IMR-90 (cell line): ENCODE data around the gene ITFG1. TPM values are rescaled to one million over a fixed set of nuclear protein-coding genes. Genes with fewer than 3 reads are reported as not detected.

Experiments
- ATAC-seq: fragments of 200-7000 bp; cut with Tn5 transposase; 2 replicates; pipeline ENCODE4 v1.9.1; 2020; ENCODE audit warnings: low read depth, mild to moderate bottlenecking, moderate library complexity
- BruUV-seq: library from RNA; stranded (reverse); fragments of 400-500 nt; replicated peaks from 2 replicates; lab custom pipeline; 2021; lab: Mats Ljungman, UMichigan
- CTCF ChIA-PET: fragments of 300-600 bp; formaldehyde crosslinking; extraction: SDS; loops from one replicate; lab custom pipeline; 2021; ENCODE audit warnings: antibody characterized with exemption; lab: Yijun Ruan, JAX
- POLR2A ChIA-PET: fragments of 300-600 bp; sonication (Branson Sonifier 250); formaldehyde crosslinking; loops from one replicate; lab custom pipeline; 2022; ENCODE audit warnings: antibody characterized with exemption; ENCODE audit not compliant: unreplicated experiment; lab: Charles Lee
- DNase-seq: peaks from one replicate; pipeline ENCODE4 v3.0.0; 2013
- H2AFZ ChIP-seq: replicated peaks from 2 replicates; pipeline ENCODE3; 2013; ENCODE audit warnings: low read length, mild to moderate bottlenecking; ENCODE audit not compliant: poor library complexity
- H2AK5ac ChIP-seq: 2 replicates; pipeline ENCODE4 v1.6.1; 2013; ENCODE audit warnings: low read depth, low read length, inconsistent platforms
- H2AK9ac ChIP-seq: replicated peaks from 2 replicates; pipeline ENCODE3; 2013; ENCODE audit warnings: mild to moderate bottlenecking, low read depth, low read length, moderate library complexity; ENCODE audit not compliant: poor library complexity
- H2BK120ac ChIP-seq: 2 replicates; pipeline ENCODE4 v1.6.1; 2013; ENCODE audit warnings: low read depth, low read length, inconsistent platforms
- H2BK15ac ChIP-seq: 3 replicates; pipeline ENCODE4 v1.6.1; 2013; ENCODE audit warnings: low read depth, low read length, inconsistent platforms
- H2BK20ac ChIP-seq: 2 replicates; pipeline ENCODE4 v1.6.1; 2013; ENCODE audit warnings: low read depth, mild to moderate bottlenecking, inconsistent platforms, low read length, moderate library complexity
- H2BK5ac ChIP-seq: 2 replicates; pipeline ENCODE4 v1.6.1; 2013; ENCODE audit warnings: mild to moderate bottlenecking, low read depth, low read length, inconsistent platforms; ENCODE audit not compliant: poor library complexity, severe bottlenecking
- H3K14ac ChIP-seq: replicated peaks from 2 replicates; pipeline ENCODE4 v1.6.1; 2013; ENCODE audit warnings: low read depth, low read length, inconsistent platforms
- H3K18ac ChIP-seq: 2 replicates; pipeline ENCODE4 v1.6.1; 2013; ENCODE audit warnings: low read depth, low read length, control low read depth
- H3K23ac ChIP-seq: 2 replicates; pipeline ENCODE4 v1.6.1; 2013; ENCODE audit warnings: low read depth, low read length, inconsistent platforms
- H3K27ac ChIP-seq: 2 replicates; pipeline ENCODE4 v1.5.1; 2013; ENCODE audit warnings: mild to moderate bottlenecking, control low read depth, low read length; ENCODE audit not compliant: insufficient read depth
- H3K27me3 ChIP-seq: 2 replicates; pipeline ENCODE4 v1.6.1; 2013; ENCODE audit warnings: low read length; ENCODE audit not compliant: control insufficient read depth, insufficient read depth
- H3K36me3 ChIP-seq: 2 replicates; pipeline ENCODE4 v1.6.1; 2013; ENCODE audit warnings: low read length, mixed read lengths; ENCODE audit not compliant: control insufficient read depth, insufficient read depth
- H3K4ac ChIP-seq: 2 replicates; pipeline ENCODE4 v1.6.1; 2013; ENCODE audit warnings: low read depth, low read length, inconsistent platforms
- H3K4me1 ChIP-seq: 2 replicates; pipeline ENCODE4 v1.6.1; 2013; ENCODE audit warnings: low read length, mixed read lengths; ENCODE audit not compliant: control insufficient read depth, insufficient read depth
- H3K4me2 ChIP-seq: 2 replicates; pipeline ENCODE4 v1.6.1; 2013; ENCODE audit warnings: low read depth, mild to moderate bottlenecking, control low read depth, low read length, moderate library complexity
- H3K4me3 ChIP-seq: 2 replicates; pipeline ENCODE4 v1.5.1; 2013; ENCODE audit warnings: low read depth, mild to moderate bottlenecking, control low read depth, low read length, moderate library complexity; ENCODE audit not compliant: insufficient read depth
- H3K56ac ChIP-seq: 2 replicates; pipeline ENCODE4 v1.6.1; 2013; ENCODE audit warnings: low read length, inconsistent platforms; ENCODE audit not compliant: insufficient read depth; ENCODE audit errors: extremely low read depth
- H3K79me1 ChIP-seq, 2 experiments: 2 replicates each; pipeline ENCODE4 v1.6.1; 2013; ENCODE audit warnings: low read length in 2 of 2, inconsistent platforms in 1 of 2, low read depth in 1 of 2
- H3K9ac ChIP-seq: 2 replicates; pipeline ENCODE4 v1.6.1; 2013; ENCODE audit warnings: low read depth, low read length, control low read depth
- H3K9me1 ChIP-seq: 2 replicates; pipeline ENCODE4 v1.6.1; 2013; ENCODE audit warnings: low read length, inconsistent platforms; ENCODE audit not compliant: insufficient read depth
- H3K9me3 ChIP-seq: 2 replicates; pipeline ENCODE4 v1.6.1; 2013; ENCODE audit warnings: low read length; ENCODE audit not compliant: control insufficient read depth, insufficient read depth
- H4K20me1 ChIP-seq: 2 replicates; pipeline ENCODE4 v1.6.1; 2013; ENCODE audit warnings: low read length, inconsistent platforms; ENCODE audit not compliant: insufficient read depth
- H4K5ac ChIP-seq: 2 replicates; pipeline ENCODE4 v1.6.1; 2013; ENCODE audit warnings: mild to moderate bottlenecking, low read depth, low read length, control low read depth
- H4K8ac ChIP-seq, 2 experiments: 2 replicates each; pipeline ENCODE4 v1.6.1; 2013; ENCODE audit warnings: low read depth in 2 of 2, low read length in 2 of 2, control low read depth in 1 of 2, inconsistent platforms in 1 of 2
- H4K91ac ChIP-seq: 2 replicates; pipeline ENCODE4 v1.6.1; 2013; ENCODE audit warnings: low read depth, low read length, inconsistent platforms; ENCODE audit not compliant: insufficient read depth
- CEBPB ChIP-seq: IDR thresholded peaks from 2 replicates; pipeline ENCODE4 v1.6.1; 2012; ENCODE audit warnings: low read depth, low read length, improper control_type of control experiment
- FOS ChIP-seq: fragments of 150-350 bp; IDR thresholded peaks from 2 replicates; pipeline ENCODE4 v1.6.1; 2016; ENCODE audit warnings: low read depth, low read length
- MAFK ChIP-seq: IDR thresholded peaks from 2 replicates; pipeline ENCODE4 v1.6.1; 2012; ENCODE audit warnings: low read depth, low read length, improper control_type of control experiment
- MXI1 ChIP-seq: IDR thresholded peaks from 2 replicates; pipeline ENCODE4 v1.6.1; 2012; ENCODE audit warnings: low read depth, mild to moderate bottlenecking, low read length, moderate library complexity, borderline replicate concordance
- POLR2A ChIP-seq: IDR thresholded peaks from 2 replicates; pipeline ENCODE4 v1.6.1; 2012; ENCODE audit warnings: mild to moderate bottlenecking, low read depth, low read length
- RCOR1 ChIP-seq: IDR thresholded peaks from 2 replicates; pipeline ENCODE4 v1.6.1; 2012; ENCODE audit warnings: mild to moderate bottlenecking, low read length, improper control_type of control experiment; ENCODE audit not compliant: insufficient replicate concordance
- RFX5 ChIP-seq: IDR thresholded peaks from 2 replicates; pipeline ENCODE4 v1.8.0; 2012; ENCODE audit warnings: low read depth, mild to moderate bottlenecking, low read length, moderate library complexity
- WGBS, 2 experiments: methylation state at CpG; one replicate each; pipeline versions ENCODE4 v1.1.5 to v1.1.7; 2013; ENCODE audit warnings: missing lambda C conversion rate in 2 of 2; ENCODE audit not compliant: insufficient read length in 1 of 2; ENCODE audit errors: extremely low coverage in 2 of 2; 5-methylcytosine and 5-hydroxymethylcytosine counted together
- dilution Hi-C: fragments of 300-500 bp; cut with HindIII; formaldehyde crosslinking; loops from one replicate; pipeline ENCODE4 v1.14.3; 2018; ENCODE audit warnings: low sequenced_read_pairs; ENCODE audit not compliant: unreplicated experiment
- in situ Hi-C: fragments of 300-500 bp; cut with MboI; formaldehyde crosslinking; loops from 3 replicates; pipeline ENCODE4 v1.14.3; 2019; ENCODE audit warnings: low sequenced_read_pairs, inconsistent platforms, mixed read lengths
- intact Hi-C: fragments of 100-400 bp; cut with micrococcal nuclease; formaldehyde crosslinking; loops from 2 replicates; pipeline ENCODE4 v1.10.0; 2022
- polyA plus RNA-seq, 3 experiments: library from polyadenylated mRNA; depleted of rRNA; stranded (reverse); fragments of >200 nt; gene quantifications; 2 replicates each; pipeline ENCODE4 v1.2.3, GENCODE V29; 2012; ENCODE audit warnings: low replicate concordance in 1 of 3
- total RNA-seq: library from RNA; depleted of rRNA; stranded (reverse); fragments of >200 nt; gene quantifications from 2 replicates; pipeline ENCODE4 v1.2.3, GENCODE V29; 2012
- TF ChIP-seq, protein P1 (sequence below): conservative IDR thresholded peaks from 2 replicates; pipeline ENCODE4 v1.5.1; 2012; ENCODE audit warnings: mild to moderate bottlenecking, low read depth, low read length, improper control_type of control experiment
- TF ChIP-seq, protein P2 (sequence below): fragments of 150-350 bp; IDR thresholded peaks from 2 replicates; pipeline ENCODE4 v1.6.1; 2017; ENCODE audit warnings: mild to moderate bottlenecking, antibody characterized with exemption, low read length, low read depth

Gene ITFG1
- total and polyA plus RNA-seq, 2 of the 4 experiments (the other 2 are of a cell fraction): 54.3 to 60.4 TPM

DNA sequence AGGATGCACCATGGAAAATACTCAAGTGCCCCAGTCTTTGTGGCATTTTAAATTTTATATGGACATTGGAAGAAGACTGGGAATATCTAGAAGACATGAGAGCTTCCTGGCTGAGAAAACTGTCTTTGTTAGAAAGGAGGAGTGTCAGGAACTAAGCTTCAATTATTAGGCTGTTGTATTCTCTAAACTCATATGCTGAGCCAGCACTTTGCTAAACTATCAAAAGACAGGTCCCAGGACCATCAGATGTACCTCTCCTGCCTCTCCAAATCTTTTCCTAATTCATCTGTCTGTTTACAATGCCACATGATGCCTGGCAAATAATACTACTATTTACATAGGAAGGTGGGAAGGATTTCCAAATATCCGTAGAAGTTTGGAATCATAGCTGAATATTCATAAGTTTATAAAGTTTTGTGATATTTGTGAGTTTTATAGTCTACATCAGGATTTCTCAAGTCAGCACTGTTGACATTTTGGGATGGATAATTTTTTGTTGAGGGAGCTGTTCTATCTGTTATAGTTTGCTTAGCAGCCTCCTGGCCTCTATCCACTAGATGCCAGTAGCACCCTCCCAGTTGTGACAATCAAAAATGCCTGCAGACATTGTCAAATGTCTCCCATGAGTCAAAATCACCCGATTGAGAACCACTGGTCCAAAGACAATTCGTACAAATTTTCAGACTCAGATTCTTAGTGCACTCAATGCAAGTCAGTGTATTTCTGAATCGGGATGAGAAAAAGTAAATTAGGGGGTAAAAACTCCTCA lies 255.9 kb downstream of the ITFG1 start:
- ATAC-seq: no peak
- no peak overlapping the region for H2BK120ac ChIP-seq
- whole genome bisulfite sequencing, 2 experiments: no CpG with 5 or more reads among the region's 4 CpGs
- ChIA-PET POLR2A (no interaction called here), CTCF (interaction anchor here (1.5 to 1.6 kb wide), 2 partner anchors 8 to 32 kb away, joined by 3 to 4 read pairs; no protein-coding TSS in a partner anchor)
- dilution Hi-C loops (no loop called here), in situ Hi-C loops (no loop called here), intact Hi-C loops (no loop called here)
- no peak overlapping the region for H3K27ac ChIP-seq
- no peak overlapping the region for H3K4me3 ChIP-seq
- H2AFZ ChIP-seq: no peak overlapping the region
- TF ChIP-seq MXI1 (no peak), CEBPB (no peak), POLR2A (no peak), MAFK (peak; percentile 70), RFX5 (no peak), RCOR1 (no peak), FOS (no peak)
- TF ChIP-seq, protein P1, sequence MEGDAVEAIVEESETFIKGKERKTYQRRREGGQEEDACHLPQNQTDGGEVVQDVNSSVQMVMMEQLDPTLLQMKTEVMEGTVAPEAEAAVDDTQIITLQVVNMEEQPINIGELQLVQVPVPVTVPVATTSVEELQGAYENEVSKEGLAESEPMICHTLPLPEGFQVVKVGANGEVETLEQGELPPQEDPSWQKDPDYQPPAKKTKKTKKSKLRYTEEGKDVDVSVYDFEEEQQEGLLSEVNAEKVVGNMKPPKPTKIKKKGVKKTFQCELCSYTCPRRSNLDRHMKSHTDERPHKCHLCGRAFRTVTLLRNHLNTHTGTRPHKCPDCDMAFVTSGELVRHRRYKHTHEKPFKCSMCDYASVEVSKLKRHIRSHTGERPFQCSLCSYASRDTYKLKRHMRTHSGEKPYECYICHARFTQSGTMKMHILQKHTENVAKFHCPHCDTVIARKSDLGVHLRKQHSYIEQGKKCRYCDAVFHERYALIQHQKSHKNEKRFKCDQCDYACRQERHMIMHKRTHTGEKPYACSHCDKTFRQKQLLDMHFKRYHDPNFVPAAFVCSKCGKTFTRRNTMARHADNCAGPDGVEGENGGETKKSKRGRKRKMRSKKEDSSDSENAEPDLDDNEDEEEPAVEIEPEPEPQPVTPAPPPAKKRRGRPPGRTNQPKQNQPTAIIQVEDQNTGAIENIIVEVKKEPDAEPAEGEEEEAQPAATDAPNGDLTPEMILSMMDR: no peak
- TF ChIP-seq, protein P2, sequence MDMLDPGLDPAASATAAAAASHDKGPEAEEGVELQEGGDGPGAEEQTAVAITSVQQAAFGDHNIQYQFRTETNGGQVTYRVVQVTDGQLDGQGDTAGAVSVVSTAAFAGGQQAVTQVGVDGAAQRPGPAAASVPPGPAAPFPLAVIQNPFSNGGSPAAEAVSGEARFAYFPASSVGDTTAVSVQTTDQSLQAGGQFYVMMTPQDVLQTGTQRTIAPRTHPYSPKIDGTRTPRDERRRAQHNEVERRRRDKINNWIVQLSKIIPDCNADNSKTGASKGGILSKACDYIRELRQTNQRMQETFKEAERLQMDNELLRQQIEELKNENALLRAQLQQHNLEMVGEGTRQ: no peak
- H2BK20ac ChIP-seq: no peak overlapping the region
- no peak overlapping the region for H4K5ac ChIP-seq
- no peaks in the 10 kb centered on the region for H3K9me3 ChIP-seq
- H3K56ac ChIP-seq: no peak overlapping the region
- no TSS peak for BruUV-seq
- no peak for DNase-seq
- no peak overlapping the region for H3K23ac ChIP-seq
- H2BK5ac ChIP-seq: no peak overlapping the region
- H3K4me2 ChIP-seq: no peak overlapping the region
- no peak overlapping the region for H2AK9ac ChIP-seq
- no peak overlapping the region for H4K91ac ChIP-seq
- H2AK5ac ChIP-seq: no peak overlapping the region
- no peak overlapping the region for H3K14ac ChIP-seq
- H3K18ac ChIP-seq: no peak overlapping the region
- H3K4me1 ChIP-seq: no peaks in the 10 kb centered on the region
- no peak overlapping the region for H3K9ac ChIP-seq
- no peaks in the 10 kb centered on the region for H3K9me1 ChIP-seq
- no peaks in the 10 kb centered on the region for H3K36me3 ChIP-seq
- H4K8ac ChIP-seq: no peak overlapping the region
- H4K20me1 ChIP-seq: no peaks in the 10 kb centered on the region
- no peaks in the 10 kb centered on the region; a peak in 2 of 4 replicates for H3K79me1 ChIP-seq
- no peak overlapping the region for H2BK15ac ChIP-seq
- no peak overlapping the region for H3K4ac ChIP-seq
- no peaks in the 10 kb centered on the region for H3K27me3 ChIP-seq
